ENCODE results near the gene CACNG5.

CACNG5 gene

DNA sequence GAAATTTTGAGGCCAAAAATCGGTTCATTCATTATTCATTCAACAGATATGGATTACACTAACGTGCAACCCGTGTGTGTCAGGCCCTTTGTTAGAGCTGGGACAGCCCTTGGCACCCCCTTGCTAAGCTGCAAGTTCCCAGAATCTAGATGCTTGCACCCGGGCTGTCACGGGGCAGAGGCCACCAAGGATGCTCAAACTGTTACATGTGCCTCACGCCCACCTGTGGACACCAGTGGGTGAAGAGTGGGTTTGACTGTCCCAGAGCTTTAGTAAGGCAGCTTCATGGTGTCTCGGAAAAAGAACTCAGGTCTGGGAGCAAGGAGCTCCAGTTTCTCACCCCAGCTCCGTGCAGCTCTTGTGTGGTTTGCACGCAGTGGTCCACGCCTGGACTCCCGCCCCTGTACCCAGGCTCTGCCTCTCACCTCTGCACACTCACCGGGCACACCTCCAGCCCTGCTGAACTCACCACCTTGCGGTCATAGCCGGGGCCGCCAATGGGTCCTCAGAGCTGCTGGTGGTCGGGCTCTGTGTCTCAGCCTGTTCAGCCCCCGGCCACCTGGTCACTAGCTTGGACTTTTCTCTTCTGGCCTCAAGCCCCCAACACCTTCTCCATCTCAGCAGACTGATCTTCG, 75.9 kb downstream of the CACNG5 start:
- TF ChIP-seq, protein P1, sequence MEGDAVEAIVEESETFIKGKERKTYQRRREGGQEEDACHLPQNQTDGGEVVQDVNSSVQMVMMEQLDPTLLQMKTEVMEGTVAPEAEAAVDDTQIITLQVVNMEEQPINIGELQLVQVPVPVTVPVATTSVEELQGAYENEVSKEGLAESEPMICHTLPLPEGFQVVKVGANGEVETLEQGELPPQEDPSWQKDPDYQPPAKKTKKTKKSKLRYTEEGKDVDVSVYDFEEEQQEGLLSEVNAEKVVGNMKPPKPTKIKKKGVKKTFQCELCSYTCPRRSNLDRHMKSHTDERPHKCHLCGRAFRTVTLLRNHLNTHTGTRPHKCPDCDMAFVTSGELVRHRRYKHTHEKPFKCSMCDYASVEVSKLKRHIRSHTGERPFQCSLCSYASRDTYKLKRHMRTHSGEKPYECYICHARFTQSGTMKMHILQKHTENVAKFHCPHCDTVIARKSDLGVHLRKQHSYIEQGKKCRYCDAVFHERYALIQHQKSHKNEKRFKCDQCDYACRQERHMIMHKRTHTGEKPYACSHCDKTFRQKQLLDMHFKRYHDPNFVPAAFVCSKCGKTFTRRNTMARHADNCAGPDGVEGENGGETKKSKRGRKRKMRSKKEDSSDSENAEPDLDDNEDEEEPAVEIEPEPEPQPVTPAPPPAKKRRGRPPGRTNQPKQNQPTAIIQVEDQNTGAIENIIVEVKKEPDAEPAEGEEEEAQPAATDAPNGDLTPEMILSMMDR (conservative IDR thresholded peaks at IDR 0.05; ENCODE audit: low read depth, low read length), result no peak
- DNase-seq (ENCODE audit: low read depth), result no peak
- H3K4me3 ChIP-seq (ENCODE audit: low read length), result no peak overlapping the region

DNA sequence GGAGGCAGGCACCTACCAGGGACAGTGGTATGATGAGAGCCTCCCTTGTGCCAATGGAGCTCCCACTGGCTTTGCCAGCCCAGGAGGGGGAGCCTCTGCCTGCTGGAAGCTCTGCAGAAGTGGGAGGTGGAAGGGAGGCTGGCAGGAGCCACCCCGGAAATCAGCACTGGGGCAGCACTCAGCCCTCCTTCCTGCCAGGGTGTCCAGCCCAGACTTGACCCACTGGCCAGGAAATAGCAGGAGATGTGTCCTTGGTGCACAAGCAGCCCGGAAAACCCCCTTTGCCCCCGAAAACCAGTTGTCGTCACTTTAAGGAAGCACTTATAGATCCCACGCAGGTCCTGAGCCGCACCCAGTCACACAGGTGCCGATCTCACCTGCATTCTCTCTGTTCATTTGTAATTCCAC, 80.3 kb downstream of the CACNG5 start:
- TF ChIP-seq, protein P1 (conservative IDR thresholded peaks at IDR 0.05; ENCODE audit: low read depth, low read length), result peak; percentile 62
- no peak overlapping the region for H3K4me3 ChIP-seq (ENCODE audit: low read length)
- DNase-seq (ENCODE audit: low read depth), result no peak

DNA sequence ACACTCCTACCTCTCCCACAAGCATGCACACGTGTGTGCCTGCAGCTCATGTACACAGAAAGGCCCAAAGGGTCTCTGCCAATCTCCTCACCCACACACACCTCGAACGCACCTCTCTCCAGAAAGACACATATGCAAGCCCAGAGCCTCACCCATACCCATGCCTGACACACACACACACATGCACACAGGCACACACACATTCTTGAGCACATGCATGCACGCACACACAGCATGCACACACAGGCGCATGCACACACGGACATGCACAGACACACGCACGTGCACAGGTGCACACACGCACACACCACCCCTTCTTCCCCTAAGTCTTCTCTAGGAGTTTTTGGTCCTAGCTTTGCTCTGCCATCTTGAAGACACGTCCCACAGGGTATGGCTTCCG, 80.9 kb downstream of the CACNG5 start:
- TF ChIP-seq, protein P1 (conservative IDR thresholded peaks at IDR 0.05; ENCODE audit: low read depth, low read length), result no peak
- DNase-seq (ENCODE audit: low read depth), result no peak
- H3K4me3 ChIP-seq (ENCODE audit: low read length), result no peak overlapping the region

GRCh38 chr17:66916946-66917345, 82.0 kb downstream of the CACNG5 start:
- TF ChIP-seq, protein P1 (conservative IDR thresholded peaks at IDR 0.05; ENCODE audit: low read depth, low read length), result no peak

DNA sequence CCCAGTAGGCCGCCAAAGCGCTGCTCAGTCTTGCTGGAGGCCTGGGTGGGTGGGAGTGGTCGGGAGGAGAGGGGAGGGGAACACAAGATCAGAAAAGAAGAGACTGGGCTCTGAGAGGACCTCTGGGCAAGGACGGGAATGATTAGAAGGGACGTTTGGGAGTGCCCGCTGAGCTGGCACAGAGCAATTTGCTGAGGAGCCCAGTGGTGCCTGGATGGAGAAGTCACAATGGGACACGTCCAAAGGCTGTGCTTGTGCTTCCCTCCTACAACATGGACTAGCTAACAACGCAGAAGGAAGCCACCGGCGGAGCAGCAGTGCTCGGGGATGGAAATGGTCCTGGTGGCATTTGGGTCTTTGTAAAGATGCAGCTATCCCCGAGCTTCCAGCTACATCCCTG, 84.0 kb downstream of the CACNG5 start:
- DNase-seq (ENCODE audit: low read depth), result no peak
- no peak overlapping the region for H3K4me3 ChIP-seq (ENCODE audit: low read length)
- TF ChIP-seq, protein P1 (conservative IDR thresholded peaks at IDR 0.05; ENCODE audit: low read depth, low read length), result no peak

More at GRCh38 chr17:66916946-66917345, 82.0 kb downstream of the CACNG5 start:
- DNase-seq (ENCODE audit: low read depth), result no peak
- no peak overlapping the region for H3K4me3 ChIP-seq (ENCODE audit: low read length)

DNA sequence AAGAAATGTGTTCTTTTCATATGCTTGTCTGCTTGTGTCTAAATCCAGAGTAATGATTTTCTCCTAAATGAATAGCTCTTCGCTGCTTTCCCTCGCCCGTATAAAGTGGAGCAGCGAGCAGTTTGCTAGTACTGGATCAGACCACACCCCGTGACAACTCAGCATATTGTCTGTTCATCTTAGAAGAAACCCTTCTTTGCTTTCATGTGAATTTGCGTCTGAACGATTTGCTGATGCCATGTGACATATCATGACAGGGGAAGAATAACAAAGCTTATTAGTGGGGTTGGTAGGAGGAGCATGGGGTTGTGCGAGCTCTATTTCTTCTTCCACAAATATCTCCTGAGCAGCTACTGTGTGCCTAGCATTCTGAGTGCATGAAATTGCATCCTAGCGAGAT, 85.5 kb downstream of the CACNG5 start:
- TF ChIP-seq, protein P1 (conservative IDR thresholded peaks at IDR 0.05; ENCODE audit: low read depth, low read length), result no peak
- H3K4me3 ChIP-seq (ENCODE audit: low read length), result no peak overlapping the region
- DNase-seq (ENCODE audit: low read depth), result no peak

DNA sequence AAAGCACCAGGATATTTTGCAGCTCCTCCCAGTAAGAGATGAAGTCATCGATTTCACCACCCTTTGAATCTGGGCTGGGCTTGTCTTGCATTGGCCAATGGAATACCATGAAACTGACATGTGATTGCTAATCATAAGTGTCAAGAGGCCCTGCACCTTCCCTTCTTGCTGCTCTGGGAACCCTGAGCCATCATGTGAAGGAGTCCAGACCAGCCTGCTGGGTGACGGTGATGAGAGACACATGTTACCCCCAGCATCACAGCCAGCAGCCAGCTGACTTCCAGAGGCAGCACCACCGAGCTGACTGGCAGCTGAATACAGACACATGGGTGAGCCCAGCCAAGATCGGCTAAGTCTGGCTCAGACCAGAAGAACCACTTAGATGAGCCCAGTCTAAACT, 86.0 kb downstream of the CACNG5 start:
- no peak overlapping the region for H3K4me3 ChIP-seq (ENCODE audit: low read length)
- TF ChIP-seq, protein P1 (conservative IDR thresholded peaks at IDR 0.05; ENCODE audit: low read depth, low read length), result no peak
- no peak for DNase-seq (ENCODE audit: low read depth)
